ENCODE results near the gene MRTFA. TPM values are rescaled to one million over a fixed set of nuclear protein-coding genes. Genes with fewer than 3 reads are reported as not detected.
"Not testable (repeated sequence)": the region's sequence is repeated elsewhere in the genome, so short reads cannot be mapped to it uniquely, and the experiment has no call there.

Gene MRTFA
- total RNA-seq, 4 donors from 2014 or later: 59.7 to 163 (median 111) TPM

GRCh38 chr22:40679964-40680818, 43.7 kb upstream of the MRTFA start:
- intact Hi-C loops (cut with DNase I; ENCODE audit: low total_unique reads): no loop called here
- H3K4me3 ChIP-seq (ENCODE audit: low read depth, poor library complexity, severe bottlenecking): no peak overlapping the region

GRCh38 chr22:40679249-40679963, 42.9 kb upstream of the MRTFA start, which contains the start of gene MCHR1:
MCHR1 (plus strand) TSS chr22:40679484; CDS start chr22:40679653, 169 bp downstream.
- no peak for DNase-seq (ENCODE audit: low spot score in 2 of 2)
- 28 to 42% methylated on average over 21 of the region's 21 CpGs for WGBS, 2 donors

More at GRCh38 chr22:40679964-40680818, 43.7 kb upstream of the MRTFA start:
- no peak for DNase-seq (ENCODE audit: low spot score in 2 of 2)
- TF ChIP-seq POLR2A (IDR thresholded peaks at IDR 0.05): no peak
- TF ChIP-seq CTCF (IDR thresholded peaks at IDR 0.05): no peak
- WGBS, 2 donors: 43 to 48% methylated on average over 9 of the region's 9 CpGs

GRCh38 chr22:40678493-40679248, 42.2 kb upstream of the MRTFA start:
- DNase-seq (ENCODE audit: low spot score in 2 of 2): no peak
- intact Hi-C loops (cut with DNase I; ENCODE audit: low total_unique reads): no loop called here
- TF ChIP-seq CTCF (IDR thresholded peaks at IDR 0.05) (no peak), POLR2A (IDR thresholded peaks at IDR 0.05) (no peak)
- 65 to 69% methylated on average over 14 of the region's 14 CpGs for WGBS, 2 donors
- H3K4me3 ChIP-seq (ENCODE audit: low read depth, poor library complexity, severe bottlenecking): no peak overlapping the region

More at GRCh38 chr22:40679249-40679963, 42.9 kb upstream of the MRTFA start, which contains the start of gene MCHR1:
- intact Hi-C loops (cut with DNase I; ENCODE audit: low total_unique reads): no loop called here
- H3K4me3 ChIP-seq (ENCODE audit: low read depth, poor library complexity, severe bottlenecking): no peak within 1 kb of the TSS
- TF ChIP-seq POLR2A (IDR thresholded peaks at IDR 0.05): no peak
- TF ChIP-seq CTCF (IDR thresholded peaks at IDR 0.05): no peak

- no peak overlapping the region for H3K4me3 ChIP-seq (ENCODE audit: low read depth, poor library complexity, severe bottlenecking)
- 52 to 64% methylated on average over 3 of the region's 3 CpGs for WGBS, 2 donors
- TF ChIP-seq CTCF (IDR thresholded peaks at IDR 0.05): no peak
- no peak for TF ChIP-seq POLR2A (IDR thresholded peaks at IDR 0.05)
- intact Hi-C loops (cut with DNase I; ENCODE audit: low total_unique reads): no loop called here
- no peak for DNase-seq (ENCODE audit: low spot score in 2 of 2)
Observed at GRCh38 chr22:40676644-40677043, 40.1 kb upstream of the MRTFA start.

GRCh38 chr22:40676166-40676565, 39.6 kb upstream of the MRTFA start:
- DNase-seq (ENCODE audit: low spot score in 2 of 2); intact Hi-C loops (cut with DNase I; ENCODE audit: low total_unique reads); H3K4me3 ChIP-seq (ENCODE audit: low read depth, poor library complexity, severe bottlenecking): not testable (repeated sequence)
- 92 to 94% methylated on average over 4 of the region's 4 CpGs for WGBS, 2 donors

Data from lower leg skin (tissue), 4 donors.